Activated T-cell treated with anti-CD3 and anti-CD28 coated beads, Interleukin-2, amount 50 U/mL, for 24 hours (primary cell): Measurements from ENCODE around the gene HEYL.

Experiments used
- DNase-seq: peaks from one replicate; pipeline ENCODE4 v3.0.0-alpha.2; 2020
- H3K27ac Mint-ChIP-seq: 2 replicates; pipeline ENCODE4 v1.8.0; 2020; ENCODE audit warnings: mild to moderate bottlenecking, mixed read lengths
- H3K27me3 Mint-ChIP-seq: 2 replicates; pipeline ENCODE4 v1.8.0; 2020; ENCODE audit warnings: mixed read lengths
- H3K36me3 Mint-ChIP-seq: 2 replicates; pipeline ENCODE4 v1.8.0; 2020; ENCODE audit warnings: low read depth, mixed read lengths
- H3K4me1 Mint-ChIP-seq: 2 replicates; pipeline ENCODE4 v1.8.0; 2020; ENCODE audit warnings: low read depth, mixed read lengths
- H3K4me3 Mint-ChIP-seq: 2 replicates; pipeline ENCODE4 v1.8.0; 2020; ENCODE audit warnings: mild to moderate bottlenecking, moderate library complexity, mixed read lengths
- H3K9me3 Mint-ChIP-seq: 2 replicates; pipeline ENCODE4 v1.8.0; 2020; ENCODE audit warnings: mixed read lengths

The HEYL gene

DNA sequence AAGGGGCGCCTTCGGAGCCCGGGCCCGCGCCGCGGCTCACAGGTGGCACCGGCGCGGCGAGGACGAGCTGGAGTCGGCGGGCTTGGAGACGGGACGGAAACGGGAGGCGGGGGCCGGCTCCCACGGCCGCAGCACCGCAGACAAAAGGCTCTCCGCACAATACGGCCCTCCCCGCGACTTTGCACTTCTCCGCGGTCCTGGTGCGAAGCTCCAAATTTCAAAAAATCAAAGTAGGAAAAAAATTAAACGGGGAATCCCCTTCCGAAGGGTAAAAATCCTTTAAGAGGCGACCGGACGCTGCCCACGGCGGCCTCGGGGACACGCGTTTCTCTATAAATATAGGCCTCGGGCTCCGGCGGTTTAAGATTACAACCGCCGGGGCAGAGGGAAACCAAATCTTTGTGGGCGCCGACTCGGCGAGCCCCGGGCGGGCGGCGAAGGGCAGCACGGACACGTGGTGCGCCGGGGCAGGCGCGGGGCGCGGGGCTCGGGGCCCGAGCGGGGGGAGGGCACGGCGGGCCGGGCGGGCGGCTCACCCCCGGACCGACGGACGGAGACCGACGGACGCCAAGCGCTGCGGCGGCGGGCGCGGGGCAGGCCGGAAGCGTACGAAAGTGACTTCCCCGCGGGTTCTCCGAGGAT is 63.3 kb downstream of the HEYL start:
- peaks cover 51% of the 10 kb centered on the region for H3K36me3 Mint-ChIP-seq
- H3K27me3 Mint-ChIP-seq: no peaks in the 10 kb centered on the region
- H3K27ac Mint-ChIP-seq: peak overlapping the region; percentile 95
- no peaks in the 10 kb centered on the region for H3K9me3 Mint-ChIP-seq
- H3K4me1 Mint-ChIP-seq: peaks cover 40% of the 10 kb centered on the region
- DNase-seq: no peak
- peak overlapping the region; percentile 94 for H3K4me3 Mint-ChIP-seq

GRCh38 chr1:39575191-39576015 is 64.0 kb downstream of the HEYL start:
- peaks cover 58% of the 10 kb centered on the region for H3K36me3 Mint-ChIP-seq
- H3K4me3 Mint-ChIP-seq: peak overlapping the region; percentile 94
- DNase-seq: peak; percentile 66
- no peaks in the 10 kb centered on the region for H3K9me3 Mint-ChIP-seq
- H3K27me3 Mint-ChIP-seq: no peaks in the 10 kb centered on the region
- H3K27ac Mint-ChIP-seq: peak overlapping the region; percentile 95
- H3K4me1 Mint-ChIP-seq: peaks cover 46% of the 10 kb centered on the region

- H3K27me3 Mint-ChIP-seq: no peaks in the 10 kb centered on the region
- H3K36me3 Mint-ChIP-seq: peaks cover 66% of the 10 kb centered on the region
Observed at GRCh38 chr1:39574646-39575045, 64.8 kb downstream of the HEYL start.

More at GRCh38 chr1:39574646-39575045, 64.8 kb downstream of the HEYL start:
- H3K27ac Mint-ChIP-seq: peak overlapping the region; percentile 95
- peak overlapping the region; percentile 94 for H3K4me3 Mint-ChIP-seq
- DNase-seq: no peak
- no peaks in the 10 kb centered on the region for H3K9me3 Mint-ChIP-seq
- peaks cover 51% of the 10 kb centered on the region for H3K4me1 Mint-ChIP-seq
